SH-SY5Y (cell line): Measurements from ENCODE around the gene PRKCZ.

ENCODE experiments used
- GATA2 ChIP-seq: IDR thresholded peaks from 2 replicates; pipeline ENCODE4 v1.6.1; 2011; ENCODE audit warnings: mild to moderate bottlenecking, low read depth, low read length
- GATA3 ChIP-seq: IDR thresholded peaks from 2 replicates; pipeline ENCODE4 v1.6.1; 2011; ENCODE audit warnings: low read depth, mild to moderate bottlenecking, low read length, moderate library complexity

DNA sequence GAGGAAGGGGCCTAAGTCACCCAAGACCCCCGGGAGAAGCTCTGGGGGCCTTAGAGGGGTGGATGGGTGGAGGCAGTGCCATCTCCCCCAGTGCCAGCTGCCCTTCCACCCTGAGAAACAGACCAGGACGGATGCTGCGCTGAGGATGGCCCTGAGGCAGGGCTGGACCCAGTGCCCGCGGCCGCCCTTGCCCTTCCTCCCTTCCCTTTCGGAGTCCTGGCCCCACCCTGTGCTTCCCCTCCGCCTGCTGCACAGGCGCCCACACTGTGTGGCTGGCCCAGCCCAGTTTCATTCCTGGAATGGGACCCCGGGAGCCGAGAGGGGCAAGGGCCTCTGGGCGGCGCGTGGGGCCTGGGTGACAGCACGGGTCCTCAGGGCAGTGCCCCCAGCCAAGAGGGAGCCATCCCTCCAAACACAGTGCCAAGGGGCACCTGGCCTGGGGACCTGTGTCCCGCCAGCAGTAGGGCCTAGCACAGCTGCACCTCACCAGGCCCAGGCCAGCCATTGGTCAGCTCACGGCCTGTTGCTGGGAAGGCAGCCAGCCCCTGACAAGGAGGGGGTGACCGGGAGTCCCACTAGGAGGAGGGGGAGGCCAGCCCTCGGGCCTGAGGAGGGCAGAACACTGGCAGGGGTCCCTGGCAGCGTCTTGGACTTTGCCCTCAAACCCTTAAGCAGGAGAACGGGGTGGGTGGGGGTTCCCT is 164.5 kb downstream of the PRKCZ start:
- TF ChIP-seq GATA2 (no peak), GATA3 (no peak)
